H4 (cell line): ENCODE data around the gene C1QTNF8. TPM values are rescaled to one million over a fixed set of nuclear protein-coding genes. Genes with fewer than 3 reads are reported as not detected.
A peak's percentile ranks its signal among the peaks of the same experiment; 100 is the strongest.

Experiments used
- DNase-seq: peaks from one replicate; pipeline ENCODE4 v3.0.0-alpha.2; 2015; ENCODE audit warnings: low spot score
- total RNA-seq: library from RNA; depleted of rRNA; stranded (reverse); fragments of >200 nt; shearing (Covaris generic); gene quantifications from 2 replicates; pipeline ENCODE4 v1.2.3, GENCODE V29; 2014; rRNA removed

The C1QTNF8 gene, protein sequence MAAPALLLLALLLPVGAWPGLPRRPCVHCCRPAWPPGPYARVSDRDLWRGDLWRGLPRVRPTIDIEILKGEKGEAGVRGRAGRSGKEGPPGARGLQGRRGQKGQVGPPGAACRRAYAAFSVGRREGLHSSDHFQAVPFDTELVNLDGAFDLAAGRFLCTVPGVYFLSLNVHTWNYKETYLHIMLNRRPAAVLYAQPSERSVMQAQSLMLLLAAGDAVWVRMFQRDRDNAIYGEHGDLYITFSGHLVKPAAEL
- not detected in 2 replicates for total RNA-seq

GRCh38 chr16:1096169-1097082 lies at the start of gene C1QTNF8:
C1QTNF8 (minus strand) TSS chr16:1096244; CDS start chr16:1094922, 1,322 bp downstream.
- DNase-seq = no peak

GRCh38 chr16:1145383-1146100 lies 49.5 kb upstream of the C1QTNF8 start:
- DNase-seq = no peak

GRCh38 chr16:1144476-1145382 lies 48.7 kb upstream of the C1QTNF8 start:
- DNase-seq = no peak

GRCh38 chr16:1143761-1144450 lies 47.9 kb upstream of the C1QTNF8 start:
- no peak for DNase-seq

DNA sequence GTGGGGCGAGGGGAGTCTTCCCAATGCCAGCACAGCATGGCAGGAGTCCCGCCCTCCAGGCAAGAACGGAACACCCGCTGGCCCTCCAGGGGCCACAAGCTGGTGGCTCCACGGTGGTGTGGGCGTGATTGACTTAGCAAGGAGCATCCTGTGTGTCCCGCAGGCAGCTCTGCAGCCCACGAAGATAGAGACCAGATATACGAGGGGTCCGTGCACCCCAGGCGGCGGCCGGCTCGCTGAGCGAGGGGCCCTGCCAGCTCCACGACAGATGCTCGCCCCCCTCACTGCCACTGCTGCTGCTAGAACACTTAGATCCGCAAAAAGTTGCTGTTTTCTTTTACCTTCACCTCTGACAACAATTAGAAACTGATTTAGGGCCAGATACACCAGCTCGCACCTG lies 46.9 kb upstream of the C1QTNF8 start:
- DNase-seq = no peak

- DNase-seq = no peak
Observed at GRCh38 chr16:1141716-1142115, 45.7 kb upstream of the C1QTNF8 start.

DNA sequence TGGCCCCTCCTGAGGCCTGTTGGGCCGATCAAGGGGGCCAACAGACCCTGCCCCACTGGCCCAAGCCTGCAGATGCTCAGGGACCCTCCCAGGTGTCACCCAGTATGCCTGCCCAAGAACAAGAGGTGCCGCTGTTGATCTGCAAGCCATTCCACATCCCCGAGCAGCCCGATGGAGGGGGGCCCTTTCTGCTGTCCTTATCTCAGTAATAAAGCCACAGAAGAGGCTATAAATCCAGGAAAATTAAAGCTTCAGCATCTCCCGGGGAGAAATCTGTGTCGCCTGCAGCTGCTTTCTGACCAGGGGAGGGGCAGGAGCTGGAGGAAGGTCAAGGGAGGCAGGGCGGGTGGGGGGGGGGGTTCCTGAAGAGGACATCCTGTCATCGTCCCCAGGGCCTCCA lies 45.1 kb upstream of the C1QTNF8 start:
- no peak for DNase-seq

DNA sequence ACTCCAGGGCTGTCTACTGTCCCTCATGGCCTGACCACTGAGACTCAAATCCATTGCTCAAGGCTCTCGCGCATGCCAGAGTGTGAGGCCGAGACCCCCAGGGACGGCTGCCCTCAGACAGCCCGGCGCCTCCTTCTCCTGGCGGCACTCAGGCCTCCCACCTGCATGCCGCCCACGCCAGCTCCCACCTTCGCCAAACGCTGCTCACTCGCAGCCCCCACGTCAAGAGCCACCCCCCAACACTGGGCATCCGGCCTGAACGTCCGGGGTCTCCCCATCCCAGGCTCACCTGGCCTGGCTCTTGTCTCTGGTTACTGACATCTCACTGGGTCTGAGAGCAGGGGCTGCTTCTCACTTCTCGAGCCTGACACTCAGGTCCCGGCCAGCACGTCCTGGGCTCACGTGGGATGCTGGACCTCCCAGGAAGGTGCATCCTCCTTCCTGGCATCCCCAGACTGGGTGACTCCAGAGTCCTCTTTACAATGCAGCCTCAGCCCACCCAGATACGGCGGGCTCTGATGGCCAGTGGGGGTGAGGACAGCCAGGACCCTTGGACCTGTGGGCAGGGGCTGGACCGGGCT lies 44.6 kb upstream of the C1QTNF8 start:
- no peak for DNase-seq

GRCh38 chr16:1137604-1138003 lies 41.6 kb upstream of the C1QTNF8 start:
- DNase-seq = peak; percentile 94

DNA sequence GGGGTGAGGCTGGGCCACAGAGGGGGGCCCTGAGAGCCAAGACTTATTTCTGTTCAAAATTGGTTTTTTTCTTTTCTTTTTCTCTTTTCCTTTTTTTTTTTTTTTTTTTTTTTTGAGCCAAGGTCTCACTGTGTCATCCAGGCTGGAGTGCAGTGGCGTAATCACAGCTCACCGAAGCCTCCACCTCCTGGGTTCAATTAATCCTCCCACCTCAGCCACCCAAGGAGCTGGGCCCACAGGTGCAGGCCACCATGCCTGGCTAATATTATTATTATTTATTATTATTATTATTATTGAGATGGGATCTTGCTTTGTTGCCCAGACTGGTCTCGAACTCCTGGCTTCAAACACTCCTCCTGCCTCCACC lies 39.4 kb upstream of the C1QTNF8 start:
- no peak for DNase-seq

- DNase-seq = no peak
Observed at GRCh38 chr16:1134776-1135458, 38.9 kb upstream of the C1QTNF8 start.

DNA sequence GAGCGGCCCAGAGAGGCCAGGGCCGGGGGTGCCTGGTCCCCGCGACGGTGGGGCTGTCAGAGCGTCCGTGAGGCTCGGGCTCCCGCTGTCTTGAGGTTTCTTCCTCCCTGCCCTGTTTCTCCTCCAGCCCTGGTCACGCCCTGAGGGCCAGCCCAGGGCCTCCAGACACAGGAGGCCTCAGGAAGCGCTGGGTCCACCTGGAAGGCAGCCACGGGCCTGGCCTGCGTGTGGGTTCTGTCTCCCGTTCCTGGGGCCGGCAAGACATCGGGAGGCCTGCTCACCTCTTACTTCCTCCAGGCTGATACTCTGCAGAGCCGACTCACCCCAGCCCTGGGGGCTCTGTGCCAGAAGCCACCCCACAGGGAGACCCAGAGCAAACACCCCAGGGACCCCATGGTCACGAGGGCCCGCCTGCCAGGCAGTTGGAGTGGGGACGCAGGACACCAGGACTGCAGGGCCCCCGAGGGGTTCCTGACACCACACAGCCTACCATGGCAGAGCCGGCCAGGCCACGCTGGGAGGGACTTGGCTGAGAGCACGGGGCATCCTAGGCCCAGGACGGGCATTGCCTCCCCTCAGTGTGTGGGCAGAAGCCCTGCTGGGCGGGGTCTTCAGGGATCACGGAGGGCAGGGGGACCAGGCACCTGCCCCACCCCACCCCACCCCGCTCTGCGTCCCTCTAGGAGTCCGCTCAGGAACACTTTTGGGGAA lies 37.9 kb upstream of the C1QTNF8 start:
- no peak for DNase-seq

GRCh38 chr16:1133271-1133670 lies 37.2 kb upstream of the C1QTNF8 start:
- no peak for DNase-seq

DNA sequence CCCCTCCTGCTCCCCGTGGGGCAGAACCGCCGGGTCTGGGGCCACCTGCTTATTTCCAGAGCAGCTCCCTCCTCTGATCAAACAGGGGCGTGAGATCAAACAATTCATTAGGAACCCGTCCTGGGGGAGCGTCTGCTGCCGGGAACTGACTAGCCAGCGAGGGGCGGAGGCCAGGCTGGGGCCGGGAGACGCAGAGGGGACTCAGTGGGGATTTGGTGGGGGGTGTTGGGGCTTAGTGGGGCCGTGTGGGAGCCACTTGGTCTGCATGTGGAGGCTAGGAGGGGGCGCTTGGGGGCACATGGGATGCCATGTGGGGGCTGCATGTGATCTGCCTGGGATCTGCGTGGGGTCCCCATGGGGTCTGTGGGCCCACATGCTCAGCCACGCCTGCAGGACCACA lies 36.4 kb upstream of the C1QTNF8 start:
- DNase-seq = no peak

DNA sequence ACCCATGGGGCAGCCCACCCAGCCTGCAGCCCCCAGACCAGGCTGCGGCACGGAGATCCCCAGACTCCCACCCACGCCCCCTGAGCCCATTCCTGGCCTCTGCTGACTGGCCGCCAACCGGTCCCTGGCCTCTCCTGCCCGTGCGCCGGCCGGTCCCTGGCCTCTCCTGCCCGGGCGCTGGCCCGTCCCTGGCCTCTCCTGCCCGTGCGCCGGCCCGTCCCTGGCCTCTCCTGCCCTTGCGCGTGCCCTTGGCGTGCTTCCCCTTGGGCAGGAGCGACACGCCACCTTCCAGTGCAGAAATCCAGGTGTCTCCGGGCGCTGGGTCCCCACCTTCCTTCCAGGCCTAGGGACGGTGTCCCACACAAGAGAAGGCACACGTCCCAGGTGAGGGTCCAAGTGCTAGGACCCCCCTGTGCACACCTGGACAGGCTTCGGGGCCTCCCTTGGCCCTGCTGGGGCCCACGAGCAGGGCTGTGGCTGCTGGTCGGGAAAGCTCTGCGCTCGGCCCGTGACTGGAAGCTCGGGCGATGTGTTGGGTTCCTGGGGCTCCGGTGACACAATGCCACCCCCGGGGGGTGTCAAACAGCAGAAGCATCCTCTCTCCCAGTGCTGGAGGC lies 35.4 kb upstream of the C1QTNF8 start:
- DNase-seq = no peak

- no peak for DNase-seq
Observed at GRCh38 chr16:1130382-1130781, 34.3 kb upstream of the C1QTNF8 start.

DNA sequence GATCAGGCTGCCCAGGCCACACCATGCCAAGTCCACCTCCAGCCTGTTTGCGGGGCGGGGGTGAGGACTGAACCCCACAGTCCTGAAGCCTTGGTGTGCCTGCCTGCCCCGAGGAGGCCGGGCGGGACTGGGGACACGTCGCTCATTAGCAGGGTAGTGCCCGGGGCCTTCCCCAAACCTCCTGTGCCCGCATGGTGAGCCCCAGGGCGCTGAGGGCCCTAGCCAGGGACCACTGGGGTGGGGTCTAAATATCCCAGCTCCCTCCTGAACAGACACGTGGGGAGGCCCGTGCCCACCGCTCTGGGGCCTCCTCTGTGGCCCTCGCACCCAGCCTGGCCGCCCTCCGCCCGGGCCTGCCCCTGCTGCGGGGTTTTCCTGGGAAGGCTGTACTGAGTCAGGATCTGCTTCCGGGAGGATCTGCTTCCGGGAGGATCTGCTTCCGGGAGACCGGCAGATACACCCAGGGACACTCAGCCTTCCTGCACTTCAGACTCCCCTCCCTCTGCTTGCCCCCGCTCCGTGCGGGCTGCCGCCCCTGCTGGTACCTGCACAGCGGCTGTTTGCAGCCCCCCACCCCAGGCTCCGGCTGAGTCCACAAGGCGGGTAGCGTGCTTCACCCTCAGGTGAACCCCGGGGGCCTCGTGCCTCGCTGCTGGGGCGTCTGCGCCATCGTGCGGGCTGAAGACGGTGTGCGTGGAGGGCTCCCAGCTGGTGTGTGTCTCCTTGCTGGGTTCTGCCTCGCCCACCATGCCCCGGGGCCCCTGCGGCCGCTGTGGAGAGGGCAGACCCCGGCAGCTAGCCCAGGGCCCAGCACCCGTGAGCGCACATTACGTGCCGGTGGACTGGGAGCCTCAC lies 33.3 kb upstream of the C1QTNF8 start:
- DNase-seq = no peak
